ENCODE results near the gene ZNF581.
A peak's percentile ranks its signal among the peaks of the same experiment; 100 is the strongest.

ZNF581 gene, protein sequence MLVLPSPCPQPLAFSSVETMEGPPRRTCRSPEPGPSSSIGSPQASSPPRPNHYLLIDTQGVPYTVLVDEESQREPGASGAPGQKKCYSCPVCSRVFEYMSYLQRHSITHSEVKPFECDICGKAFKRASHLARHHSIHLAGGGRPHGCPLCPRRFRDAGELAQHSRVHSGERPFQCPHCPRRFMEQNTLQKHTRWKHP

DNA sequence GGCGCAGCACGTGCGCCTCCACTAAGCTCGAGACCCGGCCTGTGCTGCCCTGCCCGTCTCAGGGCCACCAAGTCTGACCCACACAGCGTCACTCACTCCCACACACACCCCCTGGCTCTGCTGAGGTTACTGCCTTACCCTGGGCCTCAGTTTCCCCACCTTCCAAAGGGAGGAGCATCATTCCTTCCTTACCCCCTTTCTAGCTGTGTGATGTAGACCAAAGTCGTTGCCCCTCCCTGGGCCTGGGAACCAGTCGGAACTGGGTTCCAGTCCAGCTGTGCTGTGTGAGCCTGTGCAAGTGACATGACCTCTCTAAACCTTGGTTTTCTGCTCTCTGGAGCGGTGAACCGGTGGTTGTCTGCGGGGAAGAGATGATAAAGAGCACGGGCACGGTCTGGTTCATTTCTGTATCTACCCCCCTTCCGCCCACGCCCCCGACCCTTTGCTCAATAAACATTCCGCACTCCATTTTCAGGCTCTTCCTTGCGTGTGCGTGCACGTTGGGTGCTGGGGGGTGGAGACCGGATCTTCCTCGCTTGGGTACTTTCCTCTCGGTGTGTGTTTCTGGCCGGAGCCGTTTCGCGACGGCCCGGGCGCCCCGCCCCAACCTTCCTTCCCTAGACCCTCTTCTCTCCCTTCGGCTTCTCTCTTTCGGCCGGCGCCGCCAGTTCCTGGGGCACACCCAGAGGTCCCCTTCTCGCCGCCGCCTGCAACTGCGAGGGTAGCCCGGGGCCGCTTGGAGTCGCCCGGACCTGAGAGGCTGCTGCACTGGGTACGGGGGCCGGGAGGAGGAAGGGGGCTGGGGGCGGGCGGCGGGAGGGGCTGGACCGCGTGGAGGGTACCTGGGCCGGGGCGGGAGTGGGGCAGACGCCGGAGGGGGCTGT, at the start of gene ZNF581:
TSS of gene ZNF581 (plus strand) at position 647 of the 884 bp plus-strand sequence. CDS start 923 bp downstream, outside the sequence.
- DNase-seq = peak; percentile 47 to 53

DNA sequence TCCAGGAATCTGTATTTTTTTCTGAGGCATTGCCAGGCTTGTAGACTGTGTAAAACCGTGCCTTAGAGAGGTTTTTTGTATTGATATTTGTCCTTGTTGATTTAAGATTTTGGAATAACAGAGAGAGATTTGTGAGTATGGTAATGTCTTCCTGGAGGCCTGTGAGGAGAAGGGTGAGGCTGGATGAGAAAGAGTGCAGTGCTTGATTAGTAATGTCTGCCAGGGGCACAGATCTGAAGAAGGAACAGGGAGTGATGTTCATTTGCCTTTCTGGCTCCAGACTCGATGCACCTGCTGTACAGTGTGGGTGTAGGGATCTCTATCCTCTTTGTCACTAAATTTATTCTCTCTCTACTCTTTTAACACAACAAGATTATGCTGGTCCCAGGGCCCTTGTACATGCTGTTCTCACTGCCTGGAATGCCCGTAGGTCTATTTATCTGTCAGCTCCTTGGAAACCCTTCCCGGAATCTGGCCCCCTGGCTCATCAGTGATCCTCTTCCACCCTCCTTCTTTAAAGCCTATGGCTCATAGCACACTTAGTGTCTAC, 48.4 kb upstream of the ZNF581 start:
- DNase-seq = no peak

DNA sequence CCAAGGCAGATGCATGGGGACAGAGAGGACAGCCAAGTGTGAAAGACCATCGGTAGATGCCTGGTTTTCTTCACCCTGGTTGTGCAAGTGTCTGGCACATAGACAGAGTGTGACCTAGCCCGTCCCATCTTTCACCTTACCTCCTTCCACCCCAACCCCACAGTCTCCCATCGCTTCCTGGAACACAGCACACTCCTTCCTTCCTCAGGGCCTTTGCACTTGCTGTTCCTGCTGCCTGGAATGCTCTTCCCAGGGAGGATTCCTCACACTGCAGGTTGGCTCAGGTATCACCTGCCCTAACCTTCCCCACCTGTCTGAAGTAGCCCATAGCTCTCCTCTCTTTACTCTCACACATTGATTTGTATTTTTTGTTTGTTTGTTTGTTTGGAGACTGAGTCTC, 47.1 kb upstream of the ZNF581 start:
- no peak for DNase-seq

DNA sequence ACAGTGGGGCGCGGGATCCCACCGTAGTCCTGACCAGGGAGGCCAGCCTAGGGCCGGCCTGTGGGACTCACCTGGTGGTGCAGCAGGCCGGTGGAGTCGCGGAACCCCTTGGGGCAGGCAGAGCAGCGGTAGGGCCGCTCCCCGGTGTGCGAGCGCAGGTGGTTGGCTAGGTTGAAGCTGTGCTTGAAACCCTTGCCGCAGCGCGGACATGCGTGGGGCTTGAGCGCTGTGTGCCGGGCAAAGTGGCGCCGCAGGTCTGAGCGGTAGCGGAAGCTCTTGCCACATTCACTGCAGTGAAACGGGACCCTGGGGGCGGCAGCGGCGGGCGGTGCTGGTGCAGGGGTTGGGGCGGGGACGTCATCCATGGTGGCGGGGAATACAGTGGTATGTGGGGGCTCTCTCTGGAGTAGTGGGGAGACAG, 45.9 kb upstream of the ZNF581 start:
- DNase-seq = no peak

DNA sequence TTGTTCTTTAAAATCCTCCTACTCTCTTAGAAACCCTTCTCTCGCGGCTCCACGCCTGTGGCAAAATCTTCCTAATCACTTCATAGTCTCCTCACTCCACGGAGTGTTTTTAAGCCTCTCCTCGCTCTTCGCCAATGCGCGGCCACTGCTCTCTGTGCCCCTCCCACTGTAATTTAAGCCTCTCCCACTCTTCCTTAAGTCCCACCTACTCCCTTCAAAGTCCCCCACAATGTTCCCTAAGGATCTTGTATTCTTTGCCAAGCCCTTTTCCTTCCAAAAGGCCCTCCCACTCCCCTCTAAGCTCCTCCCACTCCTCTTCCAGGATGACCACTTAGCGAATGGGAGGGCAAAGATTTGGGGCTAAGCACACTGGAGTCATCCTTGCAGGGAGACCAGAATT, 45.4 kb upstream of the ZNF581 start:
- no peak for DNase-seq

DNA sequence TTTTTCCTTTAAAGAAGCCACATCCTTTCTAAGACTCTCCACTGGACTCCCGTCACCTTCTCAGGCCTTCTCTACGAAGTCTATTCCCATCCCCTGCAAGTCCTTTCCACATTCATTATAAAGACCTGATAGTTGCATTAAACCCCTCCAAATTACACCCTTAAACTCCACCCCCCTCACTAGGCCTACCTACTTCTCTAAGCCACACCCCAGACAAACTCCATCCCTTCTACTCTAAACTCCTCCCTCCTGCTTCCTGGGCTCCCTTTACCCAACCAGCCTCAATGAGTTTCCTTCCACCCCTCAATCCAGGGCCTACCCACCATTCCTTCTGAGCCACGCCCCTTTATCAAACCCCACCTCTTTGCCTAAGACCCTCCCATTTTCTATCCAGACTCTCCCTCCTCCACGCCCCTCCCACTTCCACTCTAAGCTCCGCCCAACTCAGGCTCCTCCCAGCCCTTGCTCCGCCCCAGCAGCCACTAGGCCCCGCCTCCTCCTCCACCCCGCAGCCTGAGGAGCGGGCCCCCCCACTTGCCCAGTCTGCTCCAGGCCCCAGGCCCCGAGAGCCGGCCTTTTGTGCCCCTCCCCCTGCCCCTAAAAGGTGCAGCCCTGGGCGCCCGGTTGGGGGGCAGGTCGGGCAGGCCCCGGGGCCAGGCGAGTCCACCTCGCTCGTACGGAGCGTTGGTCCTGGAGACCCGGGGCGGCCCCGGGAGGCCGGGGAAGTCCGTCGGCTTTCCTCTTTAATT, 44.6 kb upstream of the ZNF581 start:
- DNase-seq = peak; percentile 76 to 83

DNA sequence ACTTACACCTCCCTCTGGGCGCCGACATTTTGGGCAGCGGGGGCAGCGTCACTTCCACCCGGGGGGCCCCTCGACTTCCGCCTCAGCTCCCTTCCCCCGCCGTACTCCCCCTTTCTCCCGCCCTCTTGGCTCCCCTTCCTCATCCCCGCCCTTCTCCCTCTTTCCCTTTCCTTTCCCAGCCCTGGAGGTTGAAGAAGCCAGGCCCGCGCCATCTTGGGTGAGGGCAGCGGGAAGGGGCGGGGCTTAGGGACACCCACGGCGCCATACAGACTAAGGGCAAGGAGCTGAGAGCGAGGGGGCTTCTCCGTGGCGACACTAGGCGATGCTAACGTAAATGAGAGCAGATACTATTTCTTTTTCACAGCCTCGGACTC, 44.0 kb upstream of the ZNF581 start, which contains the start of gene FIZ1:
TSS of gene FIZ1 (minus strand) at position 50 of the 374 bp plus-strand sequence. CDS start 1,652 bp downstream, outside the sequence.
- peak; percentile 90 to 94 for DNase-seq

DNA sequence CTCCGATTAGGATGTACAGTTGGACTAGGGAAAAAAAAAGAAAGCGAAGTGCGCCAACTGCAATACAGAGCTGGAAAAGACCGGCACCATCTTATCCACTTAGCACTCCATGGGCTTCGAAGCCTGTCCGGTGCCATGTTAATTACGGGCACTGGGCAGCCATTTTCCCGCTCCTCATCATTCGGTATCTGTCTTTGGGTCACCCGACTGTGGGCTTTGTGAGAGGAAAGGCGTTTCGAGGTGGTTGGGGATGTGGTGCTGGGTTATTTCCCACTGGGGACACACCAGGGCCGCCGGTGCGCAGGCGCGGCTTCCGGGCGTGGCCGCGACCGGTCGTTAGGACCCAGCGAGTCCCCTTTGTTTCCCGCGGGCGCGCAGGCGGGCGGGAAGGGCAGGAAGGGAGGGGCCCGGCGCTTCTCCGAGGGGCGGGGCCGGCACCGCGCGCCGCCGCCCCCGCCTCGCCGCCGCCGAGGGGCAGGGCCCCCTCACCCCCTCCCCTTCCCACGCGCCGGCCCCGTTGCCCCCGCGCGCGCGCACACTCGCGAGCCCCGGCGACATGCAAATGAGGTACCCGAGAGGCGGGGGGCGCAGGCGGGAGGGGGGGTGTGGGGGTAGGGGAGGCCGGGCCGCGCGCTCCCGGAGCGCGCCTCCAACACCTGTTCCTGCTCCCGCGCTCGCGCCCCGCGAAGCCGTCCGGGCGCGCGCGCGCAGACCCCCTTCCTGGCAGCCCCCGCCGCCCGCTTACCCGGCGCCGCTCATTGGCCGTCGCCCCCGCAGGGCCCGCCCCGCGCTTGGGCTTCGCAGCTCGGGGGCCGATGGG, 43.4 kb upstream of the ZNF581 start, which contains the start of gene ZNF524:
TSS of gene ZNF524 (plus strand) at position 447 of the 820 bp plus-strand sequence. CDS start 1,825 bp downstream, outside the sequence.
- DNase-seq = peak; percentile 83 to 87

DNA sequence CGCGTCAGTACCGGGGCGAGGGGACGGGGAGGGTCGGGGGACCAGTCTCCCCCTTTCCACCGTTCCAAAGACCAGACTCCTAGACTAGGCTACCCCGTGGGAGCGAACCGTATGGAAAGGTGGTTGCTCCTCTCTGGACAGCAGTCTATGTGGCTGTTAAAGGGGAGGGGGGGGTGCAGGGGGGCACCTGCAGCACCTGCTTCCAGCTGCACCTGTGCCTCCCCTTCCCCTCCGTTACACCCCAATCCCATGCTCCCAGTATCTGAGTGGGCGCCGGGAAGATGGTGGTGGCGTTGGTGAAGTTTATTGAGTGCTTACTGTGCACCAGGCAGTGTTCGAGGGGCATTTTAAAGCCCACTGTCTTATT, 42.8 kb upstream of the ZNF581 start:
- DNase-seq = no peak

DNA sequence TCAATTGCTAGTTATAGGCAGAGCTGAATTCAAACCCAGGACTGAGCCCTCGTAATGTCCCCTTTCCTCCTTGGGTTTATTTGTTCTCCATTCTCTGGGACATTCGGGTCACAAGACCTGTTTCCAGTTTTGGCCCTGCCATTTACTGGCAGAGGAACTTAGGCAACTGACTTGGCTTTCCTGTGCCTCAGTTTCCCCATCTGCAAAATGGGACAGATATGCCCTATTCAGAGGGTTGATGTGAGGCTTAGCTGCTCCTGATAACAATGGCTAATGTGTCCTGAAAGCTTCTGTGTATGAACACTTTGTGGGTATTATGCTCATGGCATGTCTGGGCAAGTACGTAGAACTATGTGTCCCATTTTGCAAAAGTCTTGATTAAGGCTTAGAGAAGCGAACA, 42.4 kb upstream of the ZNF581 start:
- DNase-seq = no peak

DNA sequence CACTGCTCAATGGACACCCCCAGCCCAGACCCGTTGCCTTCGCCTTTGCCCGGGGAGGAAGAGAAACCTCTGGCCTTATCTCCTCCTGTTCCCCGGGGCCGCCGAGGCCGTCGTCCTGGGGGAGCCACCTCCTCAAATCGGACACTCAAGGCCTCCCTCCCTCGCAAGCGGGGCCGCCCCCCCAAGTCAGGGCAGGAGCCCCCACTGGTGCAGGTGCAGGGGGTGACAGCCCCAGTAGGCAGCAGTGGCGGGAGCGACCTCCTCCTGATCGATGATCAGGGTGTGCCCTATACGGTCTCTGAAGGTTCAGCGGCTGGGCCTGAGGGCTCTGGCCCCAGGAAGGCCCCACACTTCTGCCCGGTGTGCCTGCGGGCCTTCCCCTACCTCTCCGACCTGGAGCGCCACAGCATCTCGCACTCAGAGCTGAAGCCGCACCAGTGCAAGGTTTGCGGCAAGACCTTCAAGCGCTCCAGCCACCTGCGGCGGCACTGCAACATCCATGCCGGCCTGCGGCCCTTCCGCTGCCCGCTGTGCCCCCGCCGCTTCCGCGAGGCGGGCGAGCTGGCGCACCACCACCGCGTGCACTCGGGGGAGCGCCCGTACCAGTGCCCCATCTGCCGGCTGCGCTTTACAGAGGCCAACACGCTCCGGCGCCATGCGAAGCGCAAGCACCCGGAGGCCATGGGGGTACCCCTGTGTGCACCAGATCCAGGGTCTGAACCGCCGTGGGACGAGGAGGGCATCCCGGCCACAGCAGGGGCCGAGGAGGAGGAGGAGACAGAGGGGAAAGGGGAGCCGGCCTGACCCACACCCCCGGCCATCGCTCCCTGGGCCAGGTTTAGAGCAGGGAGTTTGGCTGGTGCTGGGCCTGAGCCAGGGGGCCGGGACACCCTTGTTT, 41.1 kb upstream of the ZNF581 start:
- no peak for DNase-seq

DNA sequence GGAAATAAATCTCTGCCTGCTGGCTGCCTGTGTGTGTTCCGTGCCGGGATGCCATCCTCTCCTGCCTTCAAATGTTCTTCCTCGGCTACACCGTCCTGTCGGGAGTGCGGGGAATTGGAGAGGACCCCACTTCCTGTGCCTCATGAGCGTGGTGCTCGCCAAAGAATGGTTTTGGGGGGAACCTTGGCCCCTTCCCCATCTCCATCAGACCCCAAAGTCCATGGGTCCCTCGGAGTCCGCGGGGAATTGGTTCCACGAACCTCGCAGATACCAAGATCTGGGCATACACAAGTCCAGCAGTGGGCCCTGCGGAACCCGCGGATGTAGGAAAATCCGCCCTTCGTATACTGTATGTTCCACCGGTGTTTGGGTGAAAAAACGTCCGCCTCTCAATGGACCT, 40.3 kb upstream of the ZNF581 start:
- no peak for DNase-seq

DNA sequence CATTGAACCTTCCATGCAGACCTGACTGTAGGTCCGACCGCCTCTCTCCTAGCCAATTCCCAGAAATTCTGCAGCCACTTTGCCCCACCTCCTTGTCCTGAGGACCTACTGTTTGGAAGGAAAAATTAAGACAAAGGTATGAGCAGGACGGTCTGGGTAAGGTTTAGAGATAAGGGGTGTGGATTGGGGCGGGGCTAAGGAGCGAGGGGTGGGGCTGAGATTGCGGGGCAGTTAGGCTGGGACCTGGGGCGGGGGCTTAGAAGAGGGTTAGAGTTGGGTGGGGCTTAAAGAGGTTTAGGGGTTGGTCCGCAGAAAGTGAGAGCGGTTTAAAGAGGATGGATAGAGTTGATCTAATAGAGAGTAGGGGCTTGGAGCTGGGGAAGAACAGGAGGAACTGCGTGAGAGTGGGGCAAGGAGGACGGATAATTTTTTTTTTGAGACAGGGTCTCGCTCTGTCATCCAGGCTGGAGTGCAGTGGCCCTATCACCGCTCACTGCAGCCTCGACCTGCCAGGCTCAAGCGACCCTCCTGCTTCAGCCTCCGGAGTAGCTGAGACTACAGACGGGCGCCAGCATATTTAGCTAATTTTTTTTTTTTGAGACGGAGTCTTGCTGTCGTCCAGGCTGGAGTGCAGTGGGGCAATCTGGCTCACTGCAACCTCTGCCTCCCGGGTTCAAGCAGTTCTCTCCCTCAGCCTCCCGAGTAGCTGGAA, 39.7 kb upstream of the ZNF581 start:
- no peak for DNase-seq

DNA sequence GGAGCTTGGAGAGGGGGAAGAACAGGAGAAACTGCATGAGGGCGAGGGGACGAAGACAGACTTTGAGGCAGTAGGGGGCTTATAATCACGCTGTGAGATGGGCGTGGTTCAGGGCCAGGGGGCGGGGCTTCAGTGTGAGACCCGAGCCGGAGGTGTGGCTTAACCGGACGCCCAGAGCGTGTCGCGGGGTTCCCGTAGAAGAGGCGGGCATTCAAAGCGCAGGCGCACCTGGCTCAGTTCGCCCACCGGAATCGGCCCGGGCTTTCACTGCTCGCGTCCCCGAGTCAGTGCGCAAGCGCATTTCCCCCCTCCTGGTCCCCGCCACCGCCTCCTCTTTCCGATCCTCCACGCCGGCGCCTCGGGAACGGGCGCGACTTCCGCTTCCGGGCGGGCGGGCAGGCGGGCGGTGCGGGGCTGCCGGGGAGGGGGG, 38.2 kb upstream of the ZNF581 start:
- peak; percentile 81 to 91 for DNase-seq

DNA sequence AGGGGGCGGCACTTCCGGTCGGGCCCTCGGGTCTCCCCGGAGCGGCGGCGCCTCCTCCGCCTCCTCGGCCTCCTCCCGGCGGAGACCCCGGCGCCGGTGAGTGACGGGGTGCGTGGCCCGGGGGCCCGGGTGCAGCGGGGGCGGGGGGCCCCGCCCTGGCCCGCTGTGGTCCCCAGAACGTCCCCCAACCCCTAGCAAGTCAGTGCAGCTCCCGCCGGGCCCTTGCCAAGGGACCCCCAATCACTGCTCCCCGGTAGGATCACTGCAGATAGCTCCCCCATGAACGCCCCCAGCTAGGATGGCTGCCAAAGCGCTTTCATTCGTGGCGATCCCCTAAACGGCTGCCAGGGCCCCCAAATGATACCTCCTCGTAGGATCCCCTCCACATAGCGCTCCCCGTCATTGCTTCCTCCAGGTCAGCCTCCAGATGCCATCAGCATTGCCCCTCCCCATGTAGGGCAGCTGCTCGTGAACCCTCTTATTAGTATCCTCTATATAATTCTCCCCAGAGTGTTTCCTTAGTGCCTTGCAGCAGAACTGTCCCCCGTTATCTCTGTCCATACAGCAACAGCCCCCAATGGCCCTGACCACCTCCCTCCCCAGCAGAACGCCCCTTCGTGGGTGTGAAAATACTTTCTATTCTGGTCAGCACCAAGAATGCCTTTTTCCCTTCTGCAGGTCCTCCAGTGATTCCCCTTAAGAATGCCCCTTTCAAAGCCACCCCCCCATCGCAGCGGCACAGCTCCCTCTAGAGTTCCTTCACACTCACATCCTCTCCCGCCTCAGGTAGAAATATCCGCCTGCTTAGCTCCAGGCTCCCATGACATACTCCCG, 37.6 kb upstream of the ZNF581 start, which contains the start of gene ZNF865:
TSS of gene ZNF865 (plus strand) at position 11 of the 834 bp plus-strand sequence. CDS start 7,972 bp downstream, outside the sequence.
- DNase-seq = peak; percentile 69 to 70

DNA sequence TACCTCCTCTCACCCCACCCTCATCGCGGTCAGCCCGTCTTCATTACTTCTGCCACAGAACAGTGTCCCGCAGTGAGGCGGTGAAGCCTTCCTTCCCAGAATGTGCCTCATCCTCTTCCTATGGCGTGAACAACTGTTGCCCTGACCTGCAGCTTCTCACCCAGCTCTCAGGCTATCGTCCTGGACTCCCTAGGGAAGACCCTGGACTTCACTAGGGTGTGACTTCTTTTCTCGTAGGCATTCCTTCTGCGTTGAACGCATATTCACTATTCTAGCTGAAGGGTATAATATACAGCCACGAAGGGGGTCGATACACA, 37.0 kb upstream of the ZNF581 start:
- no peak for DNase-seq

DNA sequence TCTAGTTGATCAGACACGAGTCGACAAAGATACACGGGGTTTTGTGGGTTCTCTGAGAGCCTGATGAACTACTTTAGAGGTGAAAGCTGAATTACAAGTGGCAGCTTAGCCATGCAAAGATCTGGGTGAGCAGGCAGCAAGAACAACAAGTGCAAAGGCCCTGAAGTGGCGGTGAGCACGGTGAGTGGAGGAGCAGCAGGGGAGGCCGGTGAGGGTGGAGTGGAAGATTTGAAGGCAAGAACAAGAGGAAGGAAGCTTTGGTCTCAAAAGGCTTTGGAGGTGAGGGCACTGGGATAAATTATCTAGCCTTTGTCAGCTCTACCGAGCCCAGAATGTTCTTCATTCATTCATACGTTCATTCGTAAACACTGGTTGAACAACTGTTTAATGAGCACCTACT, 36.6 kb upstream of the ZNF581 start:
- no peak for DNase-seq

DNA sequence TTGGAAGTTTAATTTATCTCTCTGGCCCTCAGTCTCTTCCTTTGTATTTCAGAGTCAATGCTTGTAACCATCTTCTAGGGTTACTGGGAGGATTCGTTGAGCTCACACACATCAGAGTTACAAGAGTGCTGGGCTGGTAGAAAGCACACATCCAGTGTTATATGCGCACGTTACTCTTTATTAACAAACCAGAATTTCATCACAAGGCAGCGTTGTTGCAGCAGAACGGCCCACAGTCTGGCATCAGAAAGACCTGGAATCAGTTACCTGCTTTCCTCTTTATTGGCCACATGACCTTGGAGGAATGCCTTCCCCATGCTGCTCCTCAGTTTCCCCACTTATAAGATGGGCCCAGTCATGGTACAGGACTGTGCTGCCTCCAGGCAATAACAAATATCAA, 34.1 kb upstream of the ZNF581 start:
- no peak for DNase-seq

DNA sequence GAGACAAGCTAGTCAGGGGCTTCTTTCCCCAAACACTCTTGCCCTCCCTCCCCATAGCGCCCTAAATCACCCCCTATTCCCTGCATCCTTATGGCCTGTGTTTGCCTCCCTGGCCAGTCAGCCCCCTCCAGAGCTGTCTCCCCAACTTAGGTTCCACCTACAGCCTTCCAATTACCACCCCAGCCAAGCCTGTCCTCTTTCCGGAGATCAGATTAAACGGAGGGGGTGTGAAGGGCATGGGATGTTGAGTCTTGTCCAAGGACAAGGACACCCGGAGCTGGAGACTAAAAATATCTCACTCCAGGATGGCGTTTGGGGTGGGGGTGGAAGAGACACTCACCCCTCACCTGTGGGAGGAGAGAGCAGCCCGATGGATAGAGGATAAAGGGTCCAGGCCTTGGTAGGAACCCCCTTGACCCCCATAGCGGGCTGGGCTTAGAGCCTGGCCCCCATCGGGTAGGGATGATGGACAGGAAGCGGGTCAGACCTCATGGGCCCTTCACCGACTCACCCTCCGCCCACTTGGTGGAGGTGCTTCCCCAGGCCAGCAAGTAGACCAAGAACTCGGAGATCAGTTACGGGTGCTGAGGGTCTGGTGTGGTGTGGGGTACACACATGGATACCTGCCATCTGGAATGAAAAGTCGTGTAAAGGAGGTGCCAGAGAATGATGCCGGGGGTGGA, 32.0 kb upstream of the ZNF581 start:
- DNase-seq = no peak
